Mucosa of descending colon (tissue), 3 donors: ENCODE results near the gene WLS. TPM values are rescaled to one million over a fixed set of nuclear protein-coding genes. Genes with fewer than 3 reads are reported as not detected.

Experiments used
- ATAC-seq: fragments of 200-7000 bp; cut with Tn5 transposase; one replicate; pipeline ENCODE4 v1.9.1; 2020; ENCODE audit warnings: mild to moderate bottlenecking, moderate library complexity
- DNase-seq, 3 donors: peaks; one replicate each; pipeline ENCODE4 v3.0.0-alpha.2; 2020
- H3K36me3 ChIP-seq: fragments of 200-600 bp; one replicate; pipeline ENCODE4 v1.8.0; 2021; ENCODE audit warnings: low read depth, mild to moderate bottlenecking
- H3K4me1 ChIP-seq: fragments of 200-600 bp; one replicate; pipeline ENCODE4 v1.8.0; 2021; ENCODE audit warnings: low read depth, mild to moderate bottlenecking
- H3K4me3 ChIP-seq: fragments of 200-600 bp; one replicate; pipeline ENCODE4 v1.8.0; 2021; ENCODE audit warnings: mild to moderate bottlenecking
- H3K9me3 ChIP-seq: fragments of 200-600 bp; one replicate; pipeline ENCODE4 v1.8.0; 2021; ENCODE audit warnings: mild to moderate bottlenecking
- intact Hi-C, 2 donors: fragments of 100-400 bp; cut with DNase I in 1 of 2; cut with micrococcal nuclease in 1 of 2; formaldehyde crosslinking; loops; one replicate each; pipeline versions ENCODE4 v1.11.0 to v1.11.1; 2022; cut with DNase I, micrococcal nuclease
- total RNA-seq, 3 donors: library from RNA; stranded (reverse); fragmentation: NEBNext Ultra II Directional in 2 of 3; extraction: Animal tissue kit (Norgen Biotek cat#: 25700) in 2 of 3; gene quantifications; one replicate each; pipeline versions ENCODE4 v1.2.1 to v1.2.4, GENCODE V29; 2021 to 2023
- TF ChIP-seq, protein P1 (sequence below): fragments of 200-600 bp; IDR thresholded peaks from one replicate; pipeline ENCODE4 v1.8.0; 2022; ENCODE audit warnings: antibody characterized with exemption, mild to moderate bottlenecking
- donor health status: DM: no; HTN: no; CAD: no; lungs with moderate emphysema.
- donor health status: DM: no; HTN: no; CAD: no.
- donor health status: DM: no; HTN: yes; CAD: no.

The WLS gene
- total RNA-seq, 3 donors from 2014 or later: 100 to 182 (median 118) TPM

DNA sequence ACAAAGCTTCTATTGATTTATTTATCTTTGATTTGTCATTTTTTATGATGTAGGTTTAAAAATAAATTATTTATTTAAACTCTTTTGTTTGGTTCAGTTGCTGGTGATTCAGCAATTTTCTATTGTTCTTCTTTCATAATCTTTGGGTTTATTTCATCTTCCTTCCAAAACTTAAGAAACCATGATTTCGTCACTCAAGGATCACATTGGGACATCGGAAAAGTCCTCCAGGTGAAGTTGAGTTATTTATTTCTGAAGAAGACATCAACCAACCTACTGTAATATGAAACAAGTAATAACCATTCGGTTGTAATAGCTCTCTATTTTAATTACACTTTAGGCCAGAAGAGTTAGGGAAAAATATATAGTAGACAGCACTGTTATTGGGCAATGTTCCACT lies 23.0 kb upstream of the WLS start:
- no peak for ATAC-seq
- intact Hi-C loops: no loop called here
- no peak overlapping the region for H3K4me3 ChIP-seq
- no peaks in the 10 kb centered on the region for H3K36me3 ChIP-seq
- no peaks in the 10 kb centered on the region for H3K4me1 ChIP-seq
- TF ChIP-seq, protein P1, sequence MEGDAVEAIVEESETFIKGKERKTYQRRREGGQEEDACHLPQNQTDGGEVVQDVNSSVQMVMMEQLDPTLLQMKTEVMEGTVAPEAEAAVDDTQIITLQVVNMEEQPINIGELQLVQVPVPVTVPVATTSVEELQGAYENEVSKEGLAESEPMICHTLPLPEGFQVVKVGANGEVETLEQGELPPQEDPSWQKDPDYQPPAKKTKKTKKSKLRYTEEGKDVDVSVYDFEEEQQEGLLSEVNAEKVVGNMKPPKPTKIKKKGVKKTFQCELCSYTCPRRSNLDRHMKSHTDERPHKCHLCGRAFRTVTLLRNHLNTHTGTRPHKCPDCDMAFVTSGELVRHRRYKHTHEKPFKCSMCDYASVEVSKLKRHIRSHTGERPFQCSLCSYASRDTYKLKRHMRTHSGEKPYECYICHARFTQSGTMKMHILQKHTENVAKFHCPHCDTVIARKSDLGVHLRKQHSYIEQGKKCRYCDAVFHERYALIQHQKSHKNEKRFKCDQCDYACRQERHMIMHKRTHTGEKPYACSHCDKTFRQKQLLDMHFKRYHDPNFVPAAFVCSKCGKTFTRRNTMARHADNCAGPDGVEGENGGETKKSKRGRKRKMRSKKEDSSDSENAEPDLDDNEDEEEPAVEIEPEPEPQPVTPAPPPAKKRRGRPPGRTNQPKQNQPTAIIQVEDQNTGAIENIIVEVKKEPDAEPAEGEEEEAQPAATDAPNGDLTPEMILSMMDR: no peak
- no peak for DNase-seq
- no peaks in the 10 kb centered on the region for H3K9me3 ChIP-seq

DNA sequence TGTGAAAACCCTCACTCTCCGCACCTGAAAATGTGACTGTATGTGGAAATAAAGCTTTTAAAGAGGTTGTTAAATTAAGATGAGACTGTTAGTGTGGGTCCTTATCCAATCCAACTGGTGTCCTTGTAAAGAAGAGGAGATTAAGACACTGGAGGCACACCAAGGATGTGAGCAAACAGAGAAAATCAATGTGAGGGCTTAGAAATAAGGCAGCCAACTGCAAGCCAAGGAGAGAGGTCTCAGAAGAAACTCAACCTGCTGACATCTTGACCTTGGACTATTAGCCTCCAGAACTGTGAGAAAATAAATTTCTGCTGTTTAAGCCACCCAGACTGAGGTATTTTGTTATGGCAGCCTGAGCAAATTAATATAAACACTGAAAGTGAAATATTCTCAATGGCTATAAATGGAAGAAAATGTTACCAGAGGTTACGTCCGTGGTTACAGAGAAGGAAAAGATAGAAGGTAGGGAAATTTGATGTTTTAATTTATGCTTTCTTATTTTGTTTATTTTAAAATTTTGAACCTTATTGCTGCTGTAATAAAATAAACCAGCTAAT lies 22.4 kb upstream of the WLS start:
- Histone ChIP-seq H3K4me3 (no peak overlapping the region), H3K4me1 (no peaks in the 10 kb centered on the region), H3K36me3 (no peaks in the 10 kb centered on the region), H3K9me3 (no peaks in the 10 kb centered on the region)
- ATAC-seq: no peak
- TF ChIP-seq, protein P1: no peak
- intact Hi-C loops: no loop called here
- DNase-seq: no peak

DNA sequence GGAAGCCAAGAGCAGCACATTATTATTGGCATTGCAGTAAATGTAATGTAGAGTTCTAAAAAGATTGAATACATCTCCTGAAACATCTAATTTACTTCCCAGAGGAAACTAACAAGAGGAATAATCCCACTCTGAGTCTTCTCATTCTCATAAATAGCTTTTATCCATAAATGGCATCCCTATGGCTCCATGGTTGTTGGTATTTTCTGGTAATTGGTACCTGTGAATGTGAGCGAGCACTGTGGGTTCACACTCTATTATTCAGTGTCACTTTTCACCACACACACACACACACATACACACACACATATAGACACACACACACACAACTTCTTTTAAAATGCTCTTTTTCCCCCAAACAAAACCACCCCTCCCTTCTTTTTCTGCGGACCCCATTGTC lies 4.7 kb upstream of the WLS start:
- Histone ChIP-seq H3K4me3 (no peak overlapping the region), H3K9me3 (no peaks in the 10 kb centered on the region), H3K36me3 (no peaks in the 10 kb centered on the region), H3K4me1 (no peaks in the 10 kb centered on the region)
- TF ChIP-seq, protein P1: no peak
- intact Hi-C loops: loop anchor here in 1 of 2 donors (10.0 kb wide), 2 partner anchors 88 to 112 kb away; no protein-coding TSS in a partner anchor
- DNase-seq: no peak
- no peak for ATAC-seq

DNA sequence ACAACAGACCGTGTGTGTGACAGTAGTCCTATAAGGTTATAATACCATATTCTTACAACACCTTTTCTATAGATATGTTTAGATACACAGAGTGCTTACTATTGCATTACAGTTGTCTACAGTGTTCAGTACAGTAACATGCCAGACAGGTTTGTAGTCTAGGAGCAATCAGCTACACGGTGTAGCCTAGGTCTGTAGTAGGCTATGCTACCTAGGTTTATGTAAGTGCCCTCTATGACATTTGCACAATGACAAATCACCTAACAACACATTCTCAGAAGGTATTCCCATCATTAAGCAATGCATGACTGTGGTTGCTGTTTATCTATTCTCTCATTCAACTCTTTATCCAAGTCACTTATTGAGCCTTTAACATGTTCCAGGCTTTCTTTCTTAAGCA lies 1.8 kb upstream of the WLS start:
- Histone ChIP-seq H3K4me1 (no peaks in the 10 kb centered on the region), H3K36me3 (no peaks in the 10 kb centered on the region), H3K9me3 (no peaks in the 10 kb centered on the region), H3K4me3 (no peak overlapping the region)
- intact Hi-C loops: loop anchor here (5.0 to 10.0 kb wide), 3 partner anchors 91 to 109 kb away; no protein-coding TSS in a partner anchor
- TF ChIP-seq, protein P1: no peak
- DNase-seq: no peak
- ATAC-seq: no peak

DNA sequence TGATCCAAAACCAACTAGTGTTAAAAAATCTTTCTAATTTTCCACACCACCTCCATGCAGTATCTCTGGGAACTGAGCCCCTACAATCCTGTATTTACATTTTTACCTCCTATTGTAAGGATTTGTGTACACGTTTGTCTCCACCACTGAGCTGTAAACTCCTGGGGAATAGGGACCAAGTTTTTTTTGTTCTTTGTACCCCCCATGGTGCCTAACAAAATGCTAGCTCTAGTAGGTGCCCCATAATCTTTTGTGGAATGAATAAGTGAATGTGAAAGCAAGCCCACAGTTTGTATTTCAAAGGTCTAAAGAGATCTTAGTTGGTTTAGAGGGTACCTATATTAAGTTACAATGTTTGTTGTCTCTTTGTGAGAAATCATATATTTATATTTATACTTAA lies 879 bp upstream of the WLS start:
- Histone ChIP-seq H3K4me1 (no peaks in the 10 kb centered on the region), H3K36me3 (no peaks in the 10 kb centered on the region), H3K9me3 (no peaks in the 10 kb centered on the region), H3K4me3 (no peak overlapping the region)
- intact Hi-C loops: loop anchor here (5.0 to 10.0 kb wide), 3 partner anchors 91 to 108 kb away; no protein-coding TSS in a partner anchor
- TF ChIP-seq, protein P1: no peak
- ATAC-seq: no peak
- no peak for DNase-seq
